Breast epithelium (tissue), 4 donors: ENCODE measurements around the gene PRKCI. TPM values are rescaled to one million over a fixed set of nuclear protein-coding genes. Genes with fewer than 3 reads are reported as not detected.

Experiments used
- DNase-seq, 2 donors: peaks; one replicate each; pipeline ENCODE4 v3.0.0-alpha.2; 2019; ENCODE audit warnings: low spot score in 2 of 2
- H3K27ac ChIP-seq, 2 donors: fragments of 200-600 bp; sonication (generic) in 1 of 2; one replicate each; pipeline ENCODE4 v1.5.1; 2016 to 2019; ENCODE audit warnings: mild to moderate bottlenecking in 1 of 2
- H3K27me3 ChIP-seq, 2 donors: fragments of 200-600 bp; sonication (generic) in 1 of 2; one replicate each; pipeline versions ENCODE4 v1.5.1 to v1.6.0; 2017 to 2019; ENCODE audit warnings: control low read depth in 1 of 2, mild to moderate bottlenecking in 1 of 2
- H3K36me3 ChIP-seq: fragments of 200-600 bp; one replicate; pipeline ENCODE4 v1.5.1; 2019
- H3K4me1 ChIP-seq, 2 donors: fragments of 200-600 bp; sonication (generic); one replicate each; pipeline ENCODE4 v1.5.1; 2016 to 2019; ENCODE audit warnings: control low read depth in 1 of 2
- H3K4me3 ChIP-seq, 3 donors: fragments of 200-600 bp; sonication (generic); 1 replicate in 2 of 3; 2 replicates in 1 of 3; pipeline ENCODE4 v1.5.1; 2016 to 2019; ENCODE audit warnings: mild to moderate bottlenecking in 3 of 3, moderate library complexity in 2 of 3
- H3K9me3 ChIP-seq, 2 donors: fragments of 200-600 bp; sonication (generic) in 1 of 2; one replicate each; pipeline ENCODE4 v1.5.1; 2016 to 2019; ENCODE audit warnings: control low read depth in 1 of 2
- POLR2A ChIP-seq: fragments of 450-650 bp; IDR thresholded peaks from one replicate; pipeline ENCODE4 v1.6.1; 2016; ENCODE audit warnings: antibody characterized with exemption, mild to moderate bottlenecking, moderate library complexity
- POLR2AphosphoS5 ChIP-seq, 3 donors: sonication (generic); formaldehyde crosslinking; IDR thresholded peaks; one replicate each; pipeline ENCODE4 v1.6.1; 2017; ENCODE audit warnings: antibody characterized with exemption in 3 of 3
- intact Hi-C: fragments of 100-400 bp; cut with DNase I; formaldehyde crosslinking; loops from one replicate; pipeline ENCODE4 v1.15.1; 2023; ENCODE audit warnings: low total_unique reads
- total RNA-seq, 3 donors: library from RNA; depleted of rRNA; stranded (reverse); fragments of >200 nt; gene quantifications; one replicate each; pipeline ENCODE4 v1.1.0, GENCODE V29; 2016
- TF ChIP-seq, protein P1 (sequence below), 3 donors: fragments of 450-650 bp; IDR thresholded peaks; one replicate each; pipeline ENCODE4 v1.5.1; 2016 to 2017; ENCODE audit warnings: antibody characterized with exemption in 3 of 3, mild to moderate bottlenecking in 3 of 3, moderate library complexity in 3 of 3

Gene PRKCI
- total RNA-seq, 3 donors from 2014 or later, result 19.4 to 68.3 (median 61.9) TPM

DNA sequence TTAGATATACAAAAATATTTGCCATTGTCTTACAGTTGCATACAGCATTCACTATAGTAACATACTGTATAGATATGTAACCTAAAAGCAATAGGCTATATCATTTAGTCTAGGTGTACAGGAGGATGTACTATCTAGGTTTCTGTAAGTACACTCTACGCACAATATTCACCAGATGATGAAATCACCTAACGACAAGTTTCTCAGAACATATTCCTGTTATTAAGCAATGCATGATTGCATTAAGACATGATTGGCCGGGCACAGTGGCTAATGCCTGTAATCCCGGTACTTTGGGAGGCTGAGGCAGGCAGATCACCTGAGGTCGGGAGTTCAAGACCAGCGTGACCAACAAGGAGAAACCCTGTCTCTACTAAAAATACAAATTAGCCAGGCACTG is 14.5 kb upstream of the PRKCI start:
- no peaks in the 10 kb centered on the region for H3K27me3 ChIP-seq
- TF ChIP-seq POLR2AphosphoS5 (IDR thresholded peaks at IDR 0.05), result no peak
- no peak for TF ChIP-seq POLR2A
- TF ChIP-seq, protein P1, sequence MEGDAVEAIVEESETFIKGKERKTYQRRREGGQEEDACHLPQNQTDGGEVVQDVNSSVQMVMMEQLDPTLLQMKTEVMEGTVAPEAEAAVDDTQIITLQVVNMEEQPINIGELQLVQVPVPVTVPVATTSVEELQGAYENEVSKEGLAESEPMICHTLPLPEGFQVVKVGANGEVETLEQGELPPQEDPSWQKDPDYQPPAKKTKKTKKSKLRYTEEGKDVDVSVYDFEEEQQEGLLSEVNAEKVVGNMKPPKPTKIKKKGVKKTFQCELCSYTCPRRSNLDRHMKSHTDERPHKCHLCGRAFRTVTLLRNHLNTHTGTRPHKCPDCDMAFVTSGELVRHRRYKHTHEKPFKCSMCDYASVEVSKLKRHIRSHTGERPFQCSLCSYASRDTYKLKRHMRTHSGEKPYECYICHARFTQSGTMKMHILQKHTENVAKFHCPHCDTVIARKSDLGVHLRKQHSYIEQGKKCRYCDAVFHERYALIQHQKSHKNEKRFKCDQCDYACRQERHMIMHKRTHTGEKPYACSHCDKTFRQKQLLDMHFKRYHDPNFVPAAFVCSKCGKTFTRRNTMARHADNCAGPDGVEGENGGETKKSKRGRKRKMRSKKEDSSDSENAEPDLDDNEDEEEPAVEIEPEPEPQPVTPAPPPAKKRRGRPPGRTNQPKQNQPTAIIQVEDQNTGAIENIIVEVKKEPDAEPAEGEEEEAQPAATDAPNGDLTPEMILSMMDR (IDR thresholded peaks at IDR 0.05), result no peak
- no peak for DNase-seq
- intact Hi-C loops, result no loop called here
- no peaks in the 10 kb centered on the region for H3K36me3 ChIP-seq
- no peaks in the 10 kb centered on the region for H3K4me1 ChIP-seq
- H3K27ac ChIP-seq, result no peak overlapping the region
- H3K9me3 ChIP-seq, result peaks cover 0 to 3% of the 10 kb centered on the region in 2 donors
- no peak overlapping the region for H3K4me3 ChIP-seq

- Histone ChIP-seq H3K9me3 (peaks cover 0 to 3% of the 10 kb centered on the region in 2 donors), H3K36me3 (no peaks in the 10 kb centered on the region), H3K4me1 (no peaks in the 10 kb centered on the region), H3K27ac (no peak overlapping the region), H3K27me3 (no peaks in the 10 kb centered on the region), H3K4me3 (no peak overlapping the region)
- DNase-seq, result no peak
- intact Hi-C loops, result no loop called here
- no peak for TF ChIP-seq POLR2AphosphoS5 (IDR thresholded peaks at IDR 0.05)
- TF ChIP-seq, protein P1 (IDR thresholded peaks at IDR 0.05), result no peak
- no peak for TF ChIP-seq POLR2A
These were observed 10.6 kb upstream of the PRKCI start for GRCh38 chr3:170211668-170212067.

- Histone ChIP-seq H3K36me3 (no peaks in the 10 kb centered on the region), H3K27ac (no peak overlapping the region), H3K4me3 (no peak overlapping the region), H3K27me3 (no peaks in the 10 kb centered on the region), H3K9me3 (no peaks in the 10 kb centered on the region), H3K4me1 (no peaks in the 10 kb centered on the region)
- no peak for DNase-seq
- intact Hi-C loops, result no loop called here
- no peak for TF ChIP-seq POLR2A
- no peak for TF ChIP-seq POLR2AphosphoS5 (IDR thresholded peaks at IDR 0.05)
- TF ChIP-seq, protein P1 (IDR thresholded peaks at IDR 0.05), result no peak
These were observed 2.4 kb upstream of the PRKCI start for GRCh38 chr3:170219850-170220249.

GRCh38 chr3:170220871-170221270 is 1.4 kb upstream of the PRKCI start:
- no peak overlapping the region for H3K27ac ChIP-seq
- intact Hi-C loops, result no loop called here
- H3K4me3 ChIP-seq, result no peak overlapping the region
- no peaks in the 10 kb centered on the region for H3K27me3 ChIP-seq
- no peaks in the 10 kb centered on the region for H3K36me3 ChIP-seq
- DNase-seq, result no peak
- H3K9me3 ChIP-seq, result no peaks in the 10 kb centered on the region
- TF ChIP-seq, protein P1 (IDR thresholded peaks at IDR 0.05), result no peak
- TF ChIP-seq POLR2A (no peak), POLR2AphosphoS5 (IDR thresholded peaks at IDR 0.05) (no peak)
- H3K4me1 ChIP-seq, result no peaks in the 10 kb centered on the region

DNA sequence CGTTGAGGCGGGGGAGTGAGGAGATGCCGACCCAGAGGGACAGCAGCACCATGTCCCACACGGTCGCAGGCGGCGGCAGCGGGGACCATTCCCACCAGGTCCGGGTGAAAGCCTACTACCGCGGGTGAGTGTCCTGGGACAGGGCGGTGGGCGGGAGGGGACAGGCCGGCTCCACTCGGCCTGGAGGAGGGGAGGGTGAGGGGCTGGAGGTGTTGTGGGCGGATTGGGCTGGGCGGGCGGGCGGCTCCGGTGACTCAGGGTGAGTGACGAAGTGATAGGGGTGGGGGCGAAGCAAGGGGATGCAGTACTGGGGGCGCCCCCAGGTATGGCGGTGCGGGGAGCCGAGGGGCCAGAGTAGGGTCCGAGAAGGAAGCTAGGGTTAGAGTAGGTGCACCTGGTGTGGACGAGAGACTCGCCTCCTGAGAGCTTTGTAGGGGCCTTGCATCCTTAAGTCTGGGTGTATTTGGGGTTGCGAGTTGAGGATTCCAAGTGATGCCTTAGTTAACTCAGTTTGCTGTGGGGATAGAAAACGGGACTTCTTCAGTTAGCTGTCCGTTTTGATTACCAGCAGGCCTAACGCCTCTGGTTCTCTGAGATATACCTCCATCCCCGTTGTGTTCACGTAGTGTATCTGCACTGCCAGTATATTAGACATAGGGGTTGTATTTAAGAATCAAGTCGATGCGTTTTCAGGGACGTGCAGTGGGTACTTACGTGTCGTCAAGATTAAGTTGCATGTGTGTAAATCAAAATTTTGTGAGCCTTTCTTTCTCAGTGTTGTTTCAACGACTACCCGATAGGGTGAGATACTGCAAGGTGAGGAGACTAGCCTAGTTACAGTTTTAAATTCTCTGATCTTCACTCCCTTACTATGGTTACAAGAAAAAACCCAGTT is 670 bp downstream of the PRKCI start:
- TF ChIP-seq, protein P1 (IDR thresholded peaks at IDR 0.05), result peak in 1 of 3 donors; percentile 12
- TF ChIP-seq POLR2AphosphoS5 (IDR thresholded peaks at IDR 0.05) (no peak), POLR2A (no peak)

More for the DNA sequence above, 670 bp downstream of the PRKCI start:
- peak in 1 of 2 donors; percentile 56 for DNase-seq
- H3K4me3 ChIP-seq, result peak overlapping the region; percentile 76 to 99 (median 95)
- peaks cover 0 to 3% of the 10 kb centered on the region in 2 donors for H3K4me1 ChIP-seq
- no peaks in the 10 kb centered on the region for H3K27me3 ChIP-seq
- H3K27ac ChIP-seq, result peak overlapping the region; percentile 95 to 97
- H3K9me3 ChIP-seq, result no peaks in the 10 kb centered on the region
- no peaks in the 10 kb centered on the region for H3K36me3 ChIP-seq
- intact Hi-C loops, result no loop called here
